GM18499 (cell line): ENCODE results near the gene VWA8.
"Not testable (repeated sequence)": the region's sequence is repeated elsewhere in the genome, so short reads cannot be mapped to it uniquely, and the experiment has no call there.

Experiments used
- ATAC-seq: cut with Tn5 transposase; IDR thresholded peaks from one replicate; pipeline ENCODE4 v1.9.1; 2021; ENCODE audit warnings: moderate number of reproducible peaks; ENCODE audit not compliant: insufficient read depth, unreplicated experiment

Gene VWA8

DNA sequence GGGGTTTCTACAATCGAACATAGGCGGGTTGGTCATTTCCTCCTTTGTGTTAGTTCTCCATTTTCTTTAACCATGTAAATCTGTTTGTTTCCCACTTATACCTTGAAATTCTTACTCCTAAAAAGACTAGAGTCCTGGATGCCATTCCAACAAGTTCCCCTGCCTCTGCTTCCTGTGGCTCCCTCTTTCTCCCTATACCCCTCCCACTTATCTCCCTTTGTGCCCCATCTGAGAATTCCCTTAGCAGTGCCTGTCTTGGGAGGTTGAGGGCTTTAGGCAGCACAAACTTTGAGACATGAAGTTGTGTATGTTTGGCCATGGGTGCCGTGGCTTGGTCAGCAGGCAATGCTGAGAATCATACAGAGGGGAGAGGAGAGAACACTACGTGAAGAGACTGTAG, 327.1 kb downstream of the VWA8 start:
- ATAC-seq: no peak

DNA sequence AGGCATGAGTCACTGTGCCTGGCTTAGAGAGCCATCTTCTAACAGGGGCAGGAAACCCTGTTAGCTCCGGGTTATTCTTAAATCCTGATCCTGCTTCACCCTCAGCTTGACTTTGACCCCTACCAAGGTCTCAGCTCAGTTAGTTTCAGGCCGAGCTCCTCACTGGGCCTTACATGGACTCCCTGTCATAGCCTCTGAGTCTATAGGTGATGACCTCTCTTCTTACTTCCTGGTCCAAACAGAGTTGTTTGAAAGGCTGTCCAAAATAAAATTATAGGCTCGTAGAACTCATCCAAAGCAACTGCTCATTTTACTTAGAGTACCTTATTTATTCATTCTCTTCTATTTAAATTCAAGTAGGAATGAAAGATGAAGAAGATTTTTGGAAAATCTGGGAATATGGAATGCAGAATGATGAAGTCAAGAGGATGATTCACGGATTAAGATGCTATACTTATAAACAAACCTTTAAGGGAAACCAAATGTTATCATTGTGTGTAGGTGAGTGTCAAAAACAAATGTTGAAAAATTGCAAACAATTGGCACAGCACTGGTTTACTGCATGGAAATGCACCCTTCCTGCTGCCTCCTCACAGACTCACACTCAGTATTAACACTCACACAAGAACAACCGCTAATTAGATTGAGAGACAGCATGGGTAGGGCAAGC, 329.5 kb downstream of the VWA8 start:
- ATAC-seq: no peak

DNA sequence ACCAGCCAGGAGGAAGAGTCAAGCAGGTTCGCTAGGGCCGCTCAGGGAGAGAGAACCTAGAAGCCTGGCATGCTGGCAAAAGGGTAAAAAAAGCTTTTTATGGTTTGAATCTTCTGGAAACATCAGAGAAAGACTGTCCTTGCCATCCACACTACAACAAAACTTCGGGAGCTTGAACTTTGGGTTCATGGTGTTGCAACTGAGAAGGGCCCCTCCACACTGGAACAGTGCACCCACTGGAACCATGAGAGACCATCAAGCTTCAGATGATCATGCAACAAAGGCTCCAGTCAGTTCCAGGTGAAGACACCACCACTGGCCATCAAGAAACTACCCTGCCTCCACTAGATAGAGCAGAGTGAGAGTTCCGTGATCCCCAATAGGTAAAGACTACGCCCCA, 333.5 kb downstream of the VWA8 start:
- ATAC-seq: no peak

DNA sequence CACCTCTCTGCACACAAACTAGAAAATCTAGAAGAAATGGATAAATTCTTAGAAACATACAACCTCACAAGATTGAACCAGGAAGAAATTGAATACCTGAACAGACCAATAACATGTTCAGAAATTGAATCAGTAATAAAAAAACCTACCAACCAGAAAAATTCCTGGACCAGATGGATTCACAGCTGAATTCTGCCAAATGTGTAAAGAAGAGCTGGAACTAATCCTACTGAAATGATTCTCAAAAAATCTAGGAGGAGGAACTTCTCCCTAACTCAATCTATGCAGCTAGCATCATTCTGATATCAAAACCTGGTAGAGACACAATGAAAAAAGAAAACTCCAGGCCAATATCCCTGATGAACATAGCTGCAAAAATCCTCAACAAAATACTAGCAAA, 336.9 kb downstream of the VWA8 start:
- ATAC-seq: no peak

DNA sequence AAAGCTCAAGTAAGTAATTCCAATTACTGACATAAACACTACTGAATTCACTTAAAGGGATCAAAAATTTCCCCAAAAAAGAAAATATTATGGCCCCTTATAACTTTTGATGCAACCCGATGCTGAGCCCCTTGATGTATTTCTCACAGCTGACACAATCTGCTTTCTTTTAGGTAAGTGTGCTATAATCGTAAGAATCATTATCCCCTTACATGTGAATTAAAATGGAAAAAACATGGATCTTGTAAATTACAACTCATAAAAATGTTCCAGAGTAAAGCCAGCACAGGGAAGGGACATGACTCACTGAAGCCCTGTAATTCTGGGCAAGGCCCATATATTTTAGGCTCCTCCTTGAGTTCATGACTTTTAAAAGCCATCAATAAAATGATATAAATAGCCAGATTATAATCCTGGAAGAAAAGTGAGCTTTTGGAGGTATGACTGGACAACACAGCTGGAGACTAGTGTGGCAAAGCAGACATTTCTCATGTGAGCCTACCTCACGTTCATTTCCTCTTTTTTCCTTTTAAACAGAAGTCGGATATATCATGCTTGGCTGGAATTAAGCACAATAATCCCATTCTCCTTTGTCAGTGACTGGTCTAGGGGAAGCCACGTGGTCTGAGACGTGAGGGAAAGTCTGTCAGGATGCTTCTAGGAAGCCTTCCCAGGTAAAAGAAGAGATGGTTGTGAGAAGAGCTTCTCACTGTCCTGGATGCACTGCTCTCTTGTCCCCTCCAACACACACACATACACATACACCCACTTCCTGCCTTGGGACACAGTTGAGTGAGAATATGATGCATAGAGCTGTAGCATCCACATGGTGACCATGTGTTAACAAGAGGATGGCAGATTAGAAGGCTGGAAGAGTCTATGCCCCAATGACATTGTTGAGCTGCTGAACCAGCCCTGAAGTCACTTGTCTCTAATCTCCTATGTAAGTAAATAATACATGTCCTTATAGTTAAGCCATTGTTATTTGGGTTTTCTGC, 338.2 kb downstream of the VWA8 start:
- no peak for ATAC-seq

DNA sequence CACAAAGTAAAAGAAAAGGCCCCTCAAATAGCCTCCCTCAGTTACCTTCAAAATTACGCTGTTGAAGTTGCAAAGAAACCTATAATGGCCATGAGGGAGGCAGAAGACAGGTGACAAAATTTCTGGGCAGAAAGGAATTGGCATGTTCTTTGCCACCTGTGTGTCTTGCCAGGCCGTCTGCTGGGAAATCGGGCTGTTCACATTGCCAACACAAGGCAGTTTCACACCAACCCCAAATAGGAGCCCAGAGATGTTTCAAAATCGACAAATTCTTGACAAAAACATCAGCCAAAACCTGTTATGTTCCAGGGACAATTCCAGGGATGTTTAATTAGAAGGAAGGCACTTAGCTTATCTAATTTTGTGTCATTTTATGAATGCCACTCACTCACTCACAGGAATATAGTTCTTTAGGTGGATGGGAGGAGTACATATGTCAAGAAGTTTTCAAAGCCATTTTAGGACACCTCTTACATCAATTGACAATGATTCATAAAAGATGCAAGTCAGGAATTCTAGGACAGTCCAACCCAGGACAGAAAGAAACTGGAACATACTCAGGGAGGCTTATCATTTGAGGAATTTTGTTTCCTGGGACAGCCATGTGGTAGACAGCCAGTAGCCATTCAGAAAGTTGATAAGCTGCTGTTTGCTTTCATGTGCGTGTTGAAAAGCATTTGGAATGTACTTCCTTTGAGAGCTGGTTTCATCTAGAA, 339.0 kb downstream of the VWA8 start:
- ATAC-seq: no peak

DNA sequence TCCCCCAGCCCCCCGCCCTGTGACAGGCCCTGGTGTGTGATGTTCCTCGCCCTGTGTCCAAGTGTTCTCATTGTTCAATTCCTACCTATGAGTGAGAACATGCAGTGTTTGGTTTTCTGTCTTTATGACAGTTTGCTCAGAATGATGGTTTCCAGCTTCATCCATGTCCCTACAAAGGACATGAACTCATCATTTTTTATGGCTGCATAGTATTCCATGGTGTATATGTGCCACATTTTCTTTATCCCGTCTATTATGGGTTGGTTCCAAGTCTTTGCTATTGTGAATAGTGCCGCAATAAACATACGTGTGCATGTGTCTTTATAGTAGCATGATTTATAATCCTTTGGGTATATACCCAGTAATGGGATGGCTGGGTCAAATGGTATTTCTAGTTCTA, 343.3 kb downstream of the VWA8 start:
- not testable (repeated sequence) for ATAC-seq

DNA sequence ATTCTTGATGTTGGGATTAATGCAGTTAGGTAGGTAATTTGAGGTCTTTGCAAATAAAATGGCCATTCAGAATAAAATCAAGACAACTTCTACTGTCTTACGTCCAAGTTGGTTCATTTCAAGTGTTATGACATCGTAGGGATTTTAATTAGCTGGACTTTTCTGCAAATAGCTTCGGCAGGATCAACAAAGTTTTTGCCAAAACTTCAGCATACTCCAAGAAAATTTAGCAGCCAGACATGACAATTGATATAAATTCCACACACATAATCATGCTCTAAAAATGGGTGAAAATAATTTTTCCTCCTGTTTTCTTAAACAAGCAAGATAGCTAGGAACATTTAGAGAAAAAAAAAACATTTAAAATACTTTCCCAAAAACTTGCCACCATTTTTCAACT, 344.8 kb downstream of the VWA8 start:
- no peak for ATAC-seq

DNA sequence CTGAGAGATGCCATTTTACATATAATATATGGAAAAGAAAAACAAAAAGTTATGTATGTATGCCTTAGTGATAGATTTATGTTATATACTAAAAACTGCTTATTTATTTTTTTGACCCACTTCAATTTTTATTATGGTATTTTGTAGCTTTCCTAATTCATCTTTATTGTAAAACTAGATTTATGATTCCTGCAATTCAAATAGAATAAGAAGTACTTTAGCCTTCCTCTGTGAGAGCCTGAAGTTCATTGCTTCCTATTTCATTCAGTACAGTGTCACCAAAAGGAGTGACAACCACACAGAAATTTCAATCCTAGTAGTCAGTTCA, 345.4 kb downstream of the VWA8 start:
- no peak for ATAC-seq

DNA sequence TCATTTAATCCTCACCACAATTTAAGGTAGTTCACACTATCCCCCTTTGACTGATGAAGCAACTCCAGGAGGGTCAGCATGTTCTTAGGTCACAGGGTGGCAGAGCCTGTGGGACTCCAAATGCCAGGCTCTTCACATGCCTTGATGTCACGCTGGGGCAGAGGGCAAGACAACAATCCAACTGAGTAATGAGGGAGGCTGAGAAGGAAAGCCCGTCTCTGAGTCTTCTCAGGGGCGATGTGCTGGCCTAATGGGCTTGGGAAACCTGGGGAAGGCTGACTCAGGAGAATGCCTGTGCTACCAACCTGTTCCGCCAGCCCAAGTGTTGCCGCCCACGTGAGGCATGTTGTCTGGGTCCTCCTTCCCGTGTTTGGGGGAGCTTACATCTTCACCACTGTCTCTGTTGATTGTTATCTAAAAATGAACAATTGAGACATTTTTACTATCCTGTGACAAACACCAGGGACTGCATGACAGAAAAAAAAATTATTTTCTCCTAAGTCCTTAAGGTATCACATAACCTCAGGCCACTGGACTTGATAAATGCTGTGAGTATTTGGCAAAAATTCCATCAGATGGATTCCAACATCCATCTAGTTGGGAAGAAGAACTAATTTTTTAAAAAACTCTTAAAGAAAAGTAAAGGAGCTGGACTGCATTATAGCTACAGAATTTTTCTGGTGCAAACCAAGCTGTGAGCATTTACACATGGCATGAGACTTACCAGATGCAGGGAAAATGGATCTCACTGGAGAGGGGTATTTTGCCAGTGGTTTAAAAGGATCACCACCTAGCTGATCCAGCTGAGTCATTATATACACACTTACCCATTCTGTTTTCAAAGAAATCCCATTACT, 346.0 kb downstream of the VWA8 start:
- no peak for ATAC-seq

DNA sequence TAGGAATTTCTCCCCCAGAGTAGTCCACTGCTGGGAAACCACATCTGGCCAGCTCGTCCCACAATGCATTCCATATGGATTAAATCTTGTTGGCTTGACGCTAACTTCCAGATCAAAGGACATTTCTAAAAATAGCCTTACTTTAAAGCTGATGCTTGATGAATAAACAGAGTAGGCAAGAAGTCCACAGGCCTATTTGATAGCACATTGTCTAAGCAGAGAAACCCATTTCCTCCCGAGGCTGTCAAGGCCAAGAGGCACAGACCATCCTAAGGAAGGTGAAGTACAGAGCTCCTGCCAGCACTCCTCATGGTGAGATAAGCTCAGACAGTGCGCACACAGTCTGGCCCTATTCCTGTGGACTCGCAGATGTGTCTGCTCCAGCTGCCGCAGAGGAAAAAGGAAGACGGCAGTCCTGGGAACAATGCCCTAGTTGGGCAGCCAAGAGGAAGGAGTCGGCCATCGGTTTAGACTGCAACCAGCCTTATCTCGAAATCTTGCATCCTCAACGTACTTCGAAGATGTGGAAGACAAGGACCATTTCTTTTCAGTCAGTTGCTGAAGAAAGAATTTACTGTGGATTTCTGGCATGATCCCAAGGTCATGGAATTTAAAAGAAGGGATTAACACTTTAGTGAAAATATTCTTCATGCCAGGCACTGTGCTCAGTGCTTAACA, 346.8 kb downstream of the VWA8 start:
- no peak for ATAC-seq

DNA sequence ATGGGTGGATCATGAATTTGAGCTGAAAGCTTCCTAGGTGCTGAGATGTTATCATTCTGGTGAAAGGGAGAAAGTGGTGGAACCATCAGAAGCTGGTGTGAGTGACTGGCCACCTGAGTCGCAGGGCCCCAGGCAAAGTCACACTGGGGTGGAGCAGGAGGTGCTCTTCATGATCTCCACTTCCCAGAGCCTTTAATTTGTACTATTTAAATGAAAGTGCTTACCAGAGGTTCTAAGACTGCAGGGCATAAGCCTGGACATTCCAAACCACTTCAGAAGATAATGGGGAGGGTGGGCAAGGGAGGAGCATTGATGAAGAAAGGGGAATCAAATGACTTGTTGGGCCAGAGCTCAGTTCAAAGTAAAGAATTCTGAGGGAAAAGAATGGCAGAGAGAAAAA, 347.4 kb downstream of the VWA8 start:
- no peak for ATAC-seq

DNA sequence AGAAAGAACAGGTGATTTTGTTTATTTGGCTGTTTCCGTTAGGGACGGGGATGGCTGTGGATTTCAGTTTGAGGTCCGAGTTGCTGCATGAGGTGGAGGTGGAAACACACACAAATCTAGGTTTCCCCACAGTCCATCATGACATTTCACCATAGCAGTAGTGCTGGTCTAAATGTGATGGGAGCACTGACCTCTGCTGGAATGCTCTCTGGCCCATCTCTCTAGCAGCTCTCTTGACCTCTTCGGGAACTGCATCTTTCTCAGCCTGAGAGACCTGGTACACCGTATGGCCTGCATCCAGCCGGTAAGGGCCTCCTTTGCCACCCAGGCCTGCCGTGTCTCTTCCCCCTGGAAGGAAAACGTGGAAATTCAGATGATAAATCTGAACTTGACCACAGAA, 349.5 kb downstream of the VWA8 start:
- no peak for ATAC-seq

DNA sequence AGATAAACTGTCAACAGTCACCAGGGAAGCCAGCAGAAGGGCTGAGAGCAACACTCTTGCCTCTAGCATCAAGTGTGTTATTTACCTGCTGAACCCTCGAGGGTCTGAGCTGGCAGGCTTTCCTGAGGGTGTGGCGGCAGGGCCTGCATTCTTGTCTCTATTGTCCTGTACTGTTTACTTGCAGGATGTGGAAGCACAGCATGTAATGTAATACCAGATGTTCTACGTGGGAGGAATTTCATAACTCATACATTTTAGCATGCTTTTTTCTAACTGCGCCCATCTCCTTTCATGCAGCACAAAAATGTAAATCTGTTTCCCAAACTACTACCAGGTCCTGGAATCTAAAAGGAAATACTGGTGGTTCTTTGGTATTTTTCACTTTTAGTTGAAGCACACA, 350.5 kb downstream of the VWA8 start:
- no peak for ATAC-seq

DNA sequence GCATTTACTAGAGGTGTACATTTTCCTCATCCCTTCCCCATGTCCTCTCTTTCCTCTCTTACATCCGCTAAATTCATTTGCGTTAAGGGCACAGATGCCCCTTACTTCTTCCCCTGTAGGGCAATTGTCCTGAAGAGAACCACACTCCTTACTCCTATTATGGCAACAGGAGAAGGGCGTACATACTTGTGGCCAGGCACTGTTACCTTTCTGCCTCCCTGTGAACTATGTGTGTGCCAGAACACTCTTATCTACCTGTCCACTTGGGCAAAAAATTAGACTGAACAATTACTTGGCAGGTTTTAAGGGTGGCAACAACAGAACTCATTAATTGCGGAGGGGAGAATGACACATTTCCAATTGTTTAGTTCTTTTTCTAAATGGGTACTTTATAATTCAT, 351.1 kb downstream of the VWA8 start:
- ATAC-seq: no peak

DNA sequence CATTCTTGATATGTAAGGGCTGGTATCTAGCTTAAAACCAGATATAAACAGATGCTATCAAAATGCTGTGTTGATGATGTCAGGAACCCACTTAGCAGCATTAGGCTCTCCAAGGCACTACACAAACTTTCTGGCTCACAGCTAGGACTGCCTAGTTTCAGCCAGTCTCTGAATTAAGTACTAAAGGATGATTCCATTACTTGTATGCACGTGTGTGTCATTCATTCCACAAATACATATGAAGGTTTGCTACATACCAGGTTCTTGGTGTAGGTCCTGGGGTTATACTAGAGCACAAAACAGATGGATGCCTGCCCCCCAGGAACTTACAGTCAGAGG, 352.1 kb downstream of the VWA8 start:
- ATAC-seq: no peak

DNA sequence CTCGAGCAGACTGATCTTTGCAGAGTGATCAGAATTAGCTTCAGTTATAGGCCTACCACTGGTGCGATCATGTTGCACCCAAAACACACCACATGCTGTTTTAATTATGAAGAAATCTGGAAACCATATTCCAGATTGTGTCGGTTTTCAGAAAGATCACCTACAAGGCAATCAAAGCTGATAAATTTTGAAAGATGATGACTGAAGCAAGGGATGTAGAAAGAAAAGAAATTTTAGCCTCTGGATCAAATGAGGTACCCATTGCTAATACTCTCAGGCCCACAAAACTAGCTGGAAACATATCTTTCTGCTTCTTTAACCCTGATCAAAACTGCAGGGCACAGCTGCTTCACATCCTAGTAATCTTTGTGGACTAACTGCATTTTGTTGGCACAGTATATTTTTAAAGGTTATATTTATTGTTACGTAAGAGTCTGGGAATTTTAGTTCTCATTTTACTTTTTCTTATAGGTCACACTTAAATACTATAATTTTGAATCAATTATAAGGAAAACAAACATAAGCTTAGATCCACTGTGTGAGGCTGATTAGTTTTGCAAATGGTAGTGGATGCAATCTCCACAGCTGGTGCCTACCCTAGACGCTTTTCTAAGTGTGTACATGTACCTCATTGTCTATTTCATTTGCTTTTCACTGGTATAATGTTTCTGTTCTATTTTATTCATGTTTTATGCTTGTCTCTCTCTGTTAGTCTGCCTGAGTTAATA, 352.6 kb downstream of the VWA8 start:
- no peak for ATAC-seq

DNA sequence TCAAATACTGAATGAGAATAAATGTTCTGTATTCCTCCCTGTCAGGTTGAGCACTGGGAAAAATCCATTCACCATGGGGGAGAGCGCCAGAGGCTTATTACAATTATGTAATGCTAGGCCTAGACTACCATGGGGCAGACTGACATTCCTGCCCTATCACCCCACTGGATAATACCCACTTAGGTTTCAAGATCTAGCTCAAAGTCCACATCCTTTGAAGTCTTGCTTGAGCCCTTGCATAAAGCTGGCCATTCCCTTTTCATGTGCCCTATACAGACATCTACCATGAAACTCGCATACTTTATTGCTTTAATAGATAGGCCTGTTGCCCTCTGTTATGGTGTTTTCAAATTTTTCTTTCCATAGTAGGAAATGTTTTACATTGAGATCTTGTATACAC, 354.3 kb downstream of the VWA8 start:
- ATAC-seq: no peak
